Measurements from ENCODE around the gene LYRM9.

- TF ChIP-seq POLR2A (IDR thresholded peaks at IDR 0.05) (no peak), EP300 (IDR thresholded peaks at IDR 0.05) (no peak)
These were observed 43.5 kb downstream of the LYRM9 start for GRCh38 chr17:27849474-27850185.
